GM12872 (cell line): Measurements from ENCODE around the gene CYP26C1.

ENCODE experiments used
- TF ChIP-seq, protein P1 (sequence below): IDR thresholded peaks from 3 replicates; pipeline ENCODE4 v1.5.1; 2011; ENCODE audit warnings: low read depth, mild to moderate bottlenecking, low read length, moderate library complexity; ENCODE audit not compliant: insufficient read depth

CYP26C1 gene

DNA sequence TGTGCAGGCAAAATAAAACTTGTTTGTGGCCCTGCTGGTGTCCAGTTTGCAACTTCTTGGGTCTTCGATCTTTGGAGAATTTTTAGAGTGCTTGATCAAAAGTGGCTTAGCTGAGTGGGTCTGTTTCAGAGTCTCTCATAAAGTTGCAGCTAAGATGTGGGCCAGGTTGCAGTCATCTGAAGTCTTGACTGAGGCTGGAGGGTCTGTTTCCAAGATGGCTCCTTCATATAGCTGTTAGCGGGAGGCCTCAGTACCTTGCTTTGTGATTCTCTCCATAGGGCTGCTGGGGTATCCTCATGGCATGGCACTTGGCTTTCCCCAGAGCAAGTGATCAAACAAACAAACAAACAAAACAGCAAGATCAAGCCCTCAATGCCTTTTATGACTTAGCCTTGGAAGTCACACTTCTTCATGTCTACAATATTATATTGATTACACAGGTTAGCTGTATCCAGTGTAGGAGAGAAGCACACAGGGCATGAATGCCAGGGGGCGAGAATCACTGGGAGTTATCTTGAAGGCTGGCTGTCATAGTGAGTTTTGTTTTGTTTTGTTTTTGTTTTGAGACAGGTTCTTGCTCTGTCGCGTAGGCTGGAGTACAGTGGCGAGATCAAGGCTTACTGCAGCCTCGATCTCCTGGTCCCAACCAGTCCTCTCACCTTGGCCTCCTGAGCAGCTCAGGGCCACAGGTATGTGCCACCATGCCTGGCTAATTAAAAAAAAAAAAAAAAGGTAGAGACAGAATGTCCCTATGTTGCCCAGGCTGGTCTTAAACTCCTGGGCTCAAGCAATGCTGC is 23.3 kb downstream of the CYP26C1 start:
- TF ChIP-seq, protein P1, sequence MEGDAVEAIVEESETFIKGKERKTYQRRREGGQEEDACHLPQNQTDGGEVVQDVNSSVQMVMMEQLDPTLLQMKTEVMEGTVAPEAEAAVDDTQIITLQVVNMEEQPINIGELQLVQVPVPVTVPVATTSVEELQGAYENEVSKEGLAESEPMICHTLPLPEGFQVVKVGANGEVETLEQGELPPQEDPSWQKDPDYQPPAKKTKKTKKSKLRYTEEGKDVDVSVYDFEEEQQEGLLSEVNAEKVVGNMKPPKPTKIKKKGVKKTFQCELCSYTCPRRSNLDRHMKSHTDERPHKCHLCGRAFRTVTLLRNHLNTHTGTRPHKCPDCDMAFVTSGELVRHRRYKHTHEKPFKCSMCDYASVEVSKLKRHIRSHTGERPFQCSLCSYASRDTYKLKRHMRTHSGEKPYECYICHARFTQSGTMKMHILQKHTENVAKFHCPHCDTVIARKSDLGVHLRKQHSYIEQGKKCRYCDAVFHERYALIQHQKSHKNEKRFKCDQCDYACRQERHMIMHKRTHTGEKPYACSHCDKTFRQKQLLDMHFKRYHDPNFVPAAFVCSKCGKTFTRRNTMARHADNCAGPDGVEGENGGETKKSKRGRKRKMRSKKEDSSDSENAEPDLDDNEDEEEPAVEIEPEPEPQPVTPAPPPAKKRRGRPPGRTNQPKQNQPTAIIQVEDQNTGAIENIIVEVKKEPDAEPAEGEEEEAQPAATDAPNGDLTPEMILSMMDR: no peak

DNA sequence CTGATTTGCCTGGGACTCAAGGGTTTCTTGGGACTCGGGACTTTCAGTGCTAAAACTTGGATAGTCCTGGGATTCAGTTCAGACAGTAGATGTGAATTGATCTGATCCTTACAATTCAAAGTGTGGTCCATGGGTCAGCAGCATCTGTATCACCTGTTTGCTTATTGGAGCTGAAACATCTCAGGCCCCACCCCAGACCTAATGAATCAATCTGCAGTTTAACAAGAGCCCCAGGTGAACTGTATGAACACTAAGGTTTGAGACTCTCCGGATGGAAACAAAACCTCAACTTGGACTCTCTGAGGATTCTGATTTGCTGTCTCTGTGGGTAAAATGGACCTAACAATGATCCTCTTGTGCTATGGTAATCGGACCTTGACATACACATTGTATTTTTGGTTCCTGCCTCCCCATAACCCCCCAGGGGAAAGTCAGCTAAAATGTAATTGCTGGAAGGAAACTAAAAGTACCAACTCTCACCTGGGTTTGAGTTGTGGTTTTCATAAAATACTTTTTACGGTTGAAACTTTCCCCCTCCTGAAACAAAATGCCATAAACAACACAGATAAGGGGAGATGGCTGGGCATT is 24.8 kb downstream of the CYP26C1 start:
- TF ChIP-seq, protein P1: no peak

DNA sequence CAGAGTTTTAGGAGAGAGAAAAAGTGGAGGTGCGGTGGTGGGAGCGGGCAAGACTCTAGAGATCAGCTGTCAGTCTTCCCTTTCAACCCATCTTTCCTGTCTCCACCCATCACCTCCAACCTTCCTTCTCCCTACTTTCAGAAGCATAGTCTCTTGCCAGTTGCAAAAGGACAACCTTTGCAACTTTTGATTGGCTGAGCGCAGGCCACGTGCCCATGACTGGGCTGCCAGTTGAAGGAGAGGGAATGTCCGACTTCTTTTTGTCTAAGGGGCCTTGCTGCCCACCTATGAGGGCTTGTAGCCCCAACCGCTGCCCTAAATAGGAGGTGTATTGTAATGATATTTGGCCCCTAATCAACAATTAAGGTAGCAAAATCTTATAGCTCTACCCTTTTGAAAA is 25.7 kb downstream of the CYP26C1 start:
- TF ChIP-seq, protein P1: no peak

DNA sequence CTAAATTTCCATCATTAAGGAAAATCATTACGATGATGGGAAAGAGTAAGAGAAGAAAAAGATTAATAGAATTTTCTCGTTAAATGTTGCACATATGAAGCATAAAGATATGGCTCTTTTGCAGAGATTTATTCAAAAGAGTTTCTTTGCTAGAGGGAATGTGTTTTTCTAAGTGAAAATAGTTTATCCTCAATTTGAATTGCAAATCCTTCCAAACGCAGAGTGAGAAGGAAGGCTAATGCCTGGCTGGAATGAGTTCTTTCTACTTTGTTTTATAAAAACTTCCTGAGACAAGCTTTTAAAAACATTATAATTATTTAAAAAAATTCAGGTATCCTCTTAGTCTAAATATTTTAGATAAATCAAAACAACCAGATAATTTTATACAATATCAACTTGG is 27.2 kb downstream of the CYP26C1 start:
- TF ChIP-seq, protein P1: no peak

- TF ChIP-seq, protein P1: no peak
Measured at GRCh38 chr10:93088466-93088865, 27.9 kb downstream of the CYP26C1 start.

GRCh38 chr10:93090619-93091018 is 30.0 kb downstream of the CYP26C1 start:
- TF ChIP-seq, protein P1: no peak

- TF ChIP-seq, protein P1: no peak
Measured at GRCh38 chr10:93091960-93092359, 31.4 kb downstream of the CYP26C1 start.
